ENCODE results near the gene NTRK1. TPM values are rescaled to one million over a fixed set of nuclear protein-coding genes. Genes with fewer than 3 reads are reported as not detected.

Gene NTRK1
- total RNA-seq, 1 donor: 7.5 TPM

DNA sequence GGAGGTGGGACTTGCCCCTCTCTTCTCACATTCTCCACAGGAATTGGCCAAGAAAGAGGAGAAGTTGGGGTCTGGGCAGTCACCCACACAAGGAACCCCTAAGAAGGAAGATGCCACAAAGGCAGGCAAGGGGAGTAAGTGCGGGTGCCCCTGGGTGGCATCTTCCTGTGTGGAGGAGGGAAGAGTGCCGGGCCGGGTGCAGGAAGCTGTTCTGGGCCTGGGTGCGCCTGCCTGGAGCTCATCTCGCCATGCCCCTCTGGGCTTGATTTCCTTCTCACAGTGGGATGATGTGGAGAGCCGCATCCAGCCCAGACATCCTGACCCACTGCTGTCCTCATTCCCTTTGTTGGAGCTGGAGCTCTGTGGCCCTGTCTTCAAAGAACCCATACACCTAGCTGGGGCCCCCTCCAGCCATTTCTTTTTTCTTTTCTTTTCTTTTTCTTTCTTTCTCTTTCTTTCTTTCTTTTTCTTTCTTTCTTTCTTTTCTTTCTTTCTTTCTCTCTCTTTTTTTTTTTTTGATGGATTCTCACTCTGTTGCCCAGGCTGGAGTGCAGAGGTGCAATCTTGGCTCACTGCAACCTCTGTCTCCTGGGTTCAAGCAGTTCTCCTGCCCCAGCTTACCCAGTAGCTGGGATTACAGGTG lies 69.1 kb downstream of the NTRK1 start:
- DNase-seq (ENCODE audit: low read depth in 2 of 3, low spot score in 2 of 3): no peak

DNA sequence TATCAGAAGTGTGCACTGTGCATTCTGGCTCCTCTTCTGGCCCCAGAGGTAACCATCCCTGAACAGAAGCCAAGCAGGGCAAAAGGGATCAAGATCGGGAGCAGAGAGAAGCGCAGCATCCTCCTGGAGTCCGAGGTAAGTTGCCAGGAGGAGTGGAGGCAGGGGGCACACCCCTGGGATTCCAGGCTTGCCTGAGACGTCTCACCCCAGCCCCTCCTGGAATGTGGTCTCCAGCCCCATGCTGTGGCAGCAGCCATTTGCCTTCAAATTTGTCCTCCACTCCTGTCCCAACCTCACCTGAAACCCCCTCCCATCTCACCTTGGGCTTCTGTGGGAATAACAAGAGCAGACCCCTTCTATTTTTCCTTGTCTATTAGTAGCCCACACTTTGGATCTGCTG lies 69.8 kb downstream of the NTRK1 start:
- DNase-seq (ENCODE audit: low read depth in 2 of 3, low spot score in 2 of 3): no peak

Other genes with a start within 250 kb of the NTRK1 start
- gene HAPLN2, start 241.4 kb upstream of the NTRK1 start, total RNA-seq: under 0.01 TPM
- under 0.01 TPM for gene BCAN, start 218.7 kb upstream of the NTRK1 start, total RNA-seq
- gene NES, start 183.5 kb upstream of the NTRK1 start, total RNA-seq: under 0.01 TPM
- 0.27 TPM for gene CRABP2, start 155.3 kb upstream of the NTRK1 start, total RNA-seq
- gene METTL25B, start 132.4 kb upstream of the NTRK1 start, total RNA-seq: 12.9 TPM
- 19.7 TPM for gene ISG20L2, start 132.1 kb upstream of the NTRK1 start, total RNA-seq
- gene MRPL24, start 119.8 kb upstream of the NTRK1 start, total RNA-seq: 16.2 TPM
- gene HDGF, start 109.2 kb upstream of the NTRK1 start, total RNA-seq: 68.1 TPM
- 23.2 TPM for gene PRCC, start 93.3 kb upstream of the NTRK1 start, total RNA-seq
- 4.3 TPM for gene SH2D2A, start 44.0 kb upstream of the NTRK1 start, total RNA-seq
- under 0.01 TPM for gene INSRR, start 1.7 kb upstream of the NTRK1 start, total RNA-seq
- gene PEAR1, start 32.9 kb downstream of the NTRK1 start, total RNA-seq: 12.7 TPM
- not detected for gene LRRC71, start 59.8 kb downstream of the NTRK1 start, total RNA-seq
- 14.5 TPM for gene ARHGEF11, start 184.9 kb downstream of the NTRK1 start, total RNA-seq
- gene ETV3L, start 238.9 kb downstream of the NTRK1 start, total RNA-seq: not detected